Testis (tissue), 3 donors: ENCODE measurements around the gene TMEM114. TPM values are rescaled to one million over a fixed set of nuclear protein-coding genes. Genes with fewer than 3 reads are reported as not detected.

Source experiments
- DNase-seq: peaks from one replicate; pipeline ENCODE4 v3.0.0-alpha.2; 2019
- H3K27ac ChIP-seq, 2 donors: fragments of 200-600 bp; sonication (generic); one replicate each; pipeline ENCODE4 v1.5.1; 2019
- H3K27me3 ChIP-seq: fragments of 200-600 bp; sonication (generic); one replicate; pipeline ENCODE4 v1.5.1; 2019
- H3K36me3 ChIP-seq: fragments of 200-600 bp; sonication (generic); one replicate; pipeline ENCODE4 v1.5.1; 2017; ENCODE audit warnings: low read depth; ENCODE audit errors: missing control alignments
- H3K4me1 ChIP-seq: fragments of 200-600 bp; sonication (generic); one replicate; pipeline ENCODE4 v1.5.1; 2019
- H3K4me3 ChIP-seq, 2 donors: fragments of 200-600 bp; sonication (generic); one replicate each; pipeline ENCODE4 v1.5.1; 2017 to 2019
- H3K9me3 ChIP-seq: fragments of 200-600 bp; sonication (generic); one replicate; pipeline ENCODE4 v1.5.1; 2017
- CTCF ChIP-seq, 3 experiments: fragments of 450-650 bp in 2 of 3; fragments of 200-600 bp in 1 of 3; sonication (generic) in 1 of 3; IDR thresholded peaks; one replicate each; pipeline ENCODE4 v1.5.1; 2016 to 2019; ENCODE audit warnings: antibody characterized with exemption in 3 of 3, mild to moderate bottlenecking in 2 of 3, moderate library complexity in 1 of 3
- POLR2A ChIP-seq: fragments of 450-650 bp; IDR thresholded peaks from one replicate; pipeline ENCODE4 v1.6.1; 2017; ENCODE audit warnings: antibody characterized with exemption, mild to moderate bottlenecking, moderate library complexity
- WGBS, 2 donors: methylation state at CpG; one replicate each; pipeline ENCODE4 v1.1.5; 2018; 5-methylcytosine and 5-hydroxymethylcytosine counted together
- intact Hi-C: fragments of 100-400 bp; cut with DNase I; formaldehyde crosslinking; loops from one replicate; pipeline ENCODE4 v1.15.1; 2023; ENCODE audit warnings: low total_unique reads
- polyA plus RNA-seq: library from polyadenylated mRNA; stranded (reverse); fragments of 350-450 nt; fragmentation: Illumina TruSeq; extraction: RNeasy Lipid Tissue Mini Kit (QIAGEN cat#74804); gene quantifications from one replicate; pipeline ENCODE4 v1.2.3, GENCODE V29; 2014; ENCODE audit warnings: low read depth, low replicate concordance; ENCODE audit not compliant: insufficient read depth
- total RNA-seq, 2 donors: library from RNA; depleted of rRNA; stranded (reverse); fragments of >200 nt; gene quantifications; one replicate each; pipeline ENCODE4 v1.2.3, GENCODE V29; 2016

TMEM114 gene
- total and polyA plus RNA-seq, 3 donors from 2014 or later, result not detected

GRCh38 chr16:8626946-8627345 is 36.6 kb upstream of the TMEM114 start:
- intact Hi-C loops, result no loop called here
- DNase-seq, result no peak
- WGBS, 2 donors, result 83 to 86% methylated on average over 8 of the region's 8 CpGs
- Histone ChIP-seq H3K4me3 (no peak overlapping the region), H3K36me3 (no peaks in the 10 kb centered on the region), H3K4me1 (peaks cover 9% of the 10 kb centered on the region), H3K27me3 (no peaks in the 10 kb centered on the region), H3K27ac (no peak overlapping the region), H3K9me3 (no peaks in the 10 kb centered on the region)
- TF ChIP-seq CTCF (IDR thresholded peaks at IDR 0.05) (no peak), POLR2A (no peak)

- DNase-seq, result no peak
- H3K27me3 ChIP-seq, result no peaks in the 10 kb centered on the region
- no peak overlapping the region for H3K27ac ChIP-seq
- WGBS, 2 donors, result 90 to 92% methylated on average over 10 of the region's 10 CpGs
- no peaks in the 10 kb centered on the region for H3K9me3 ChIP-seq
- no peaks in the 10 kb centered on the region for H3K36me3 ChIP-seq
- intact Hi-C loops, result no loop called here
- no peak overlapping the region for H3K4me3 ChIP-seq
- TF ChIP-seq POLR2A, result no peak
- TF ChIP-seq CTCF (IDR thresholded peaks at IDR 0.05), result no peak
- H3K4me1 ChIP-seq, result peaks cover 9% of the 10 kb centered on the region
Measured at GRCh38 chr16:8625491-8626087, 35.3 kb upstream of the TMEM114 start.

GRCh38 chr16:8623634-8624033 is 33.3 kb upstream of the TMEM114 start:
- Histone ChIP-seq H3K27ac (no peak overlapping the region), H3K9me3 (no peaks in the 10 kb centered on the region), H3K36me3 (no peaks in the 10 kb centered on the region), H3K4me1 (peaks cover 9% of the 10 kb centered on the region), H3K4me3 (no peak overlapping the region), H3K27me3 (no peaks in the 10 kb centered on the region)
- intact Hi-C loops, result no loop called here
- TF ChIP-seq POLR2A (no peak), CTCF (IDR thresholded peaks at IDR 0.05) (no peak)
- DNase-seq, result no peak

GRCh38 chr16:8622315-8622656 is 32.0 kb upstream of the TMEM114 start:
- Histone ChIP-seq H3K27ac (peak overlapping the region in 1 of 2 donors; percentile 82), H3K36me3 (no peaks in the 10 kb centered on the region), H3K9me3 (no peaks in the 10 kb centered on the region), H3K27me3 (no peaks in the 10 kb centered on the region), H3K4me1 (peaks cover 9% of the 10 kb centered on the region), H3K4me3 (peak overlapping the region; percentile 84 to 99)
- intact Hi-C loops, result no loop called here
- WGBS, 2 donors, result 2% methylated on average over 4 of the region's 4 CpGs
- DNase-seq, result no peak
- TF ChIP-seq CTCF (IDR thresholded peaks at IDR 0.05) (no peak), POLR2A (no peak)

- peaks cover 9% of the 10 kb centered on the region for H3K4me1 ChIP-seq
- peak; percentile 94 for DNase-seq
- no peaks in the 10 kb centered on the region for H3K9me3 ChIP-seq
- 0% methylated on average over 10 to 29 of the region's 51 CpGs for WGBS, 2 donors
- peak; percentile 10 for TF ChIP-seq POLR2A
- TF ChIP-seq CTCF (IDR thresholded peaks at IDR 0.05), result no peak
- no peaks in the 10 kb centered on the region for H3K36me3 ChIP-seq
- peak within 1 kb of the TSS; percentile 84 to 99 for H3K4me3 ChIP-seq
- peak within 1 kb of the TSS; percentile 77 to 82 for H3K27ac ChIP-seq
- intact Hi-C loops, result no loop called here
- H3K27me3 ChIP-seq, result no peaks in the 10 kb centered on the region
Measured at GRCh38 chr16:8621572-8622314, 31.4 kb upstream of the TMEM114 start, which contains the start of gene METTL22. TSS of gene METTL22 (plus strand) at chr16:8621698. CDS start at chr16:8625666, 3,968 bp downstream.
